ENCODE data around the gene PGBD5. TPM values are rescaled to one million over a fixed set of nuclear protein-coding genes. Genes with fewer than 3 reads are reported as not detected.

PGBD5 gene
- total and polyA plus RNA-seq, 9 of the 15 experiments (the other 6 are each of a cell fraction or from before 2014, with no cell fraction given): under 0.01 to 0.40 (median 0.10) TPM; not detected in 3

- TF ChIP-seq KLF16 (IDR thresholded peaks at IDR 0.05) (0 out of 2 replicates have a peak, but pooled peaks have one; percentile 17), TCF3 (CRISPR knock-in tag; IDR thresholded peaks at IDR 0.05) (no peak), ATF2 (CRISPR knock-in tag; IDR thresholded peaks at IDR 0.05) (no peak), SMARCC2 (IDR thresholded peaks at IDR 0.05; ENCODE audit: low read depth) (no peak), NFRKB (IDR thresholded peaks at IDR 0.05; ENCODE audit: low read depth) (0 out of 2 replicates have a peak, but pooled peaks have one; percentile 33), NFE2 (IDR thresholded peaks at IDR 0.05; ENCODE audit: low read depth) (peak; percentile 33; the same call in 1 of the 2 replicates), GATAD2B (IDR thresholded peaks at IDR 0.05; ENCODE audit: borderline replicate concordance) (no peak), SRSF9 (IDR thresholded peaks at IDR 0.05; ENCODE audit: borderline replicate concordance, low read depth, low read length) (no peak), SETDB1 (IDR thresholded peaks at IDR 0.05; ENCODE audit: low read length) (no peak), ETS1 (conservative IDR thresholded peaks at IDR 0.05; ENCODE audit: control insufficient read depth, low read depth, low read length) (no peak), TCFL5 (CRISPR knock-in tag; conservative IDR thresholded peaks at IDR 0.05) (no peak), TRIM28 (IDR thresholded peaks at IDR 0.05) (no peak), PCBP1 (IDR thresholded peaks at IDR 0.05; ENCODE audit: low read depth, low read length, poor library complexity, severe bottlenecking) (no peak), ZFP30 (CRISPR knock-in tag; IDR thresholded peaks at IDR 0.05; ENCODE audit: borderline replicate concordance) (no peak), HOXB6 (CRISPR knock-in tag; IDR thresholded peaks at IDR 0.05; ENCODE audit: borderline replicate concordance) (no peak), MXD1 (CRISPR knock-in tag; IDR thresholded peaks at IDR 0.05; ENCODE audit: borderline replicate concordance, poor library complexity, severe bottlenecking) (no peak), GATAD2A (IDR thresholded peaks at IDR 0.05) (no peak), MEIS2 (IDR thresholded peaks at IDR 0.05; ENCODE audit: partially characterized antibody) (peak; percentile 94), ZNF551 (CRISPR knock-in tag; IDR thresholded peaks at IDR 0.05) (no peak), PHF20 (IDR thresholded peaks at IDR 0.05; ENCODE audit: partially characterized antibody) (no peak), ARID4B (CRISPR knock-in tag; IDR thresholded peaks at IDR 0.05) (peak; percentile 50; the same call in 1 of the 2 replicates)
These were observed 157.6 kb downstream of the PGBD5 start (continued) for GRCh38 chr1:230268371-230269170.

All from K562 (cell line).